HG03159 (cell line): ENCODE measurements around the gene DNAI7.

Experiments
- ATAC-seq: cut with Tn5 transposase; IDR thresholded peaks from one replicate; pipeline ENCODE4 v1.9.1; 2021; ENCODE audit warnings: mild to moderate bottlenecking, moderate library complexity; ENCODE audit not compliant: unreplicated experiment

Gene DNAI7

GRCh38 chr12:25184132-25184531 is 10.8 kb downstream of the DNAI7 start:
- ATAC-seq, result no peak

- ATAC-seq, result no peak
Measured at GRCh38 chr12:25182765-25183164, 12.2 kb downstream of the DNAI7 start.

- ATAC-seq, result no peak
Measured at GRCh38 chr12:25162866-25163265, 32.1 kb downstream of the DNAI7 start.

GRCh38 chr12:25156061-25156460 is 38.9 kb downstream of the DNAI7 start:
- no peak for ATAC-seq

GRCh38 chr12:25155022-25155576 is 39.9 kb downstream of the DNAI7 start:
- peak; percentile 54 for ATAC-seq

GRCh38 chr12:25152055-25152454 is 42.9 kb downstream of the DNAI7 start:
- no peak for ATAC-seq

- ATAC-seq, result no peak
Measured at GRCh38 chr12:25151476-25151875, 43.5 kb downstream of the DNAI7 start.

- no peak for ATAC-seq
Measured at GRCh38 chr12:25146686-25147085, 48.3 kb downstream of the DNAI7 start.

GRCh38 chr12:25135531-25136154 is 59.3 kb downstream of the DNAI7 start:
- no peak for ATAC-seq

GRCh38 chr12:25131270-25131669 is 63.7 kb downstream of the DNAI7 start:
- no peak for ATAC-seq

- ATAC-seq, result no peak
Measured at GRCh38 chr12:25130741-25131188, 64.2 kb downstream of the DNAI7 start.

GRCh38 chr12:25126746-25127145 is 68.2 kb downstream of the DNAI7 start:
- no peak for ATAC-seq

GRCh38 chr12:25126101-25126500 is 68.9 kb downstream of the DNAI7 start:
- ATAC-seq, result no peak

- no peak for ATAC-seq
Measured at GRCh38 chr12:25124493-25124892, 70.5 kb downstream of the DNAI7 start.

- no peak for ATAC-seq
Measured at GRCh38 chr12:25123126-25123525, 71.8 kb downstream of the DNAI7 start.

GRCh38 chr12:25121916-25122315 is 73.0 kb downstream of the DNAI7 start:
- ATAC-seq, result no peak

- no peak for ATAC-seq
Measured at GRCh38 chr12:25121110-25121509, 73.8 kb downstream of the DNAI7 start.

- ATAC-seq, result no peak
Measured at GRCh38 chr12:25119020-25119419, 75.9 kb downstream of the DNAI7 start.

GRCh38 chr12:25115677-25116076 is 79.3 kb downstream of the DNAI7 start:
- ATAC-seq, result no peak

- ATAC-seq, result no peak
Measured at GRCh38 chr12:25113651-25114050, 81.3 kb downstream of the DNAI7 start.

GRCh38 chr12:25110260-25110659 is 84.7 kb downstream of the DNAI7 start:
- no peak for ATAC-seq

- ATAC-seq, result peak; percentile 96
Measured at GRCh38 chr12:25107920-25108319, 87.0 kb downstream of the DNAI7 start.

GRCh38 chr12:25106818-25107217 is 88.1 kb downstream of the DNAI7 start:
- no peak for ATAC-seq
